ENCODE measurements around the gene LAMTOR2. TPM values are rescaled to one million over a fixed set of nuclear protein-coding genes. Genes with fewer than 3 reads are reported as not detected.

Gene LAMTOR2
- total and polyA plus RNA-seq, 9 of the 15 experiments (the other 6 are each of a cell fraction or from before 2014, with no cell fraction given): 39.0 to 161 (median 74.6) TPM

GRCh38 chr1:156054500-156055280, at the start of gene LAMTOR2 (continued):
- TF ChIP-seq, protein P1, sequence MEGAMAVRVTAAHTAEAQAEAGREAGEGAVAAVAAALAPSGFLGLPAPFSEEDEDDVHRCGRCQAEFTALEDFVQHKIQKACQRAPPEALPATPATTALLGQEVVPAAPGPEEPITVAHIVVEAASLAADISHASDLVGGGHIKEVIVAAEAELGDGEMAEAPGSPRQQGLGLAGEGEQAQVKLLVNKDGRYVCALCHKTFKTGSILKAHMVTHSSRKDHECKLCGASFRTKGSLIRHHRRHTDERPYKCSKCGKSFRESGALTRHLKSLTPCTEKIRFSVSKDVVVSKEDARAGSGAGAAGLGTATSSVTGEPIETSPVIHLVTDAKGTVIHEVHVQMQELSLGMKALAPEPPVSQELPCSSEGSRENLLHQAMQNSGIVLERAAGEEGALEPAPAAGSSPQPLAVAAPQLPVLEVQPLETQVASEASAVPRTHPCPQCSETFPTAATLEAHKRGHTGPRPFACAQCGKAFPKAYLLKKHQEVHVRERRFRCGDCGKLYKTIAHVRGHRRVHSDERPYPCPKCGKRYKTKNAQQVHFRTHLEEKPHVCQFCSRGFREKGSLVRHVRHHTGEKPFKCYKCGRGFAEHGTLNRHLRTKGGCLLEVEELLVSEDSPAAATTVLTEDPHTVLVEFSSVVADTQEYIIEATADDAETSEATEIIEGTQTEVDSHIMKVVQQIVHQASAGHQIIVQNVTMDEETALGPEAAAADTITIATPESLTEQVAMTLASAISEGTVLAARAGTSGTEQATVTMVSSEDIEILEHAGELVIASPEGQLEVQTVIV (CRISPR knock-in tag; IDR thresholded peaks at IDR 0.05; ENCODE audit: borderline replicate concordance): no peak
- TF ChIP-seq, protein P2, sequence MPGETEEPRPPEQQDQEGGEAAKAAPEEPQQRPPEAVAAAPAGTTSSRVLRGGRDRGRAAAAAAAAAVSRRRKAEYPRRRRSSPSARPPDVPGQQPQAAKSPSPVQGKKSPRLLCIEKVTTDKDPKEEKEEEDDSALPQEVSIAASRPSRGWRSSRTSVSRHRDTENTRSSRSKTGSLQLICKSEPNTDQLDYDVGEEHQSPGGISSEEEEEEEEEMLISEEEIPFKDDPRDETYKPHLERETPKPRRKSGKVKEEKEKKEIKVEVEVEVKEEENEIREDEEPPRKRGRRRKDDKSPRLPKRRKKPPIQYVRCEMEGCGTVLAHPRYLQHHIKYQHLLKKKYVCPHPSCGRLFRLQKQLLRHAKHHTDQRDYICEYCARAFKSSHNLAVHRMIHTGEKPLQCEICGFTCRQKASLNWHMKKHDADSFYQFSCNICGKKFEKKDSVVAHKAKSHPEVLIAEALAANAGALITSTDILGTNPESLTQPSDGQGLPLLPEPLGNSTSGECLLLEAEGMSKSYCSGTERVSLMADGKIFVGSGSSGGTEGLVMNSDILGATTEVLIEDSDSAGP (CRISPR knock-in tag; IDR thresholded peaks at IDR 0.05): no peak
- TF ChIP-seq TAF9B (IDR thresholded peaks at IDR 0.05; ENCODE audit: partially characterized antibody) (no peak), BCOR (IDR thresholded peaks at IDR 0.05) (no peak), YY1 (IDR thresholded peaks at IDR 0.05; ENCODE audit: borderline replicate concordance in 1 of 3, control insufficient read depth in 1 of 3, extremely low read depth in 1 of 3, insufficient read depth in 3 of 3, insufficient read length in 1 of 3, insufficient replicate concordance in 2 of 3, low read depth in 1 of 3, low read length in 2 of 3) (peak in 2 of 3 experiments; percentile 69 to 75), SRSF3 (IDR thresholded peaks at IDR 0.05; ENCODE audit: insufficient read depth, low read length) (no peak), ZFX (CRISPR knock-in tag; IDR thresholded peaks at IDR 0.05) (peak; percentile 92), TRIM28 (IDR thresholded peaks at IDR 0.05) (no peak), ZNF12 (CRISPR knock-in tag; IDR thresholded peaks at IDR 0.05) (peak; percentile 64; the same call in 1 of the 2 replicates), TAL1 (IDR thresholded peaks at IDR 0.05) (no peak), ZNF224 (CRISPR knock-in tag; IDR thresholded peaks at IDR 0.05) (no peak), ZNF253 (CRISPR knock-in tag; conservative IDR thresholded peaks at IDR 0.05) (no peak), PHB (CRISPR knock-in tag; IDR thresholded peaks at IDR 0.05) (no peak), GTF2E2 (tag; IDR thresholded peaks at IDR 0.05) (no peak), RAD21 (CRISPR knock-in tag; conservative IDR thresholded peaks at IDR 0.05 in 1 of 2, IDR thresholded peaks at IDR 0.05 in 1 of 2) (0 out of 4 replicates have a peak, but pooled peaks of 1 of the 2 experiments have one; percentile 4), ZNF444 (CRISPR knock-in tag; IDR thresholded peaks at IDR 0.05) (no peak), SNRNP70 (optimal IDR thresholded peaks at IDR 0.05; ENCODE audit: low read depth, low read length) (no peak), BMI1 (IDR thresholded peaks at IDR 0.05; ENCODE audit: low read length) (no peak), ZNF121 (CRISPR knock-in tag; conservative IDR thresholded peaks at IDR 0.05) (no peak), ETS2 (tag; IDR thresholded peaks at IDR 0.05; ENCODE audit: borderline replicate concordance, poor library complexity, severe bottlenecking) (no peak)
- TF ChIP-seq, protein P3, sequence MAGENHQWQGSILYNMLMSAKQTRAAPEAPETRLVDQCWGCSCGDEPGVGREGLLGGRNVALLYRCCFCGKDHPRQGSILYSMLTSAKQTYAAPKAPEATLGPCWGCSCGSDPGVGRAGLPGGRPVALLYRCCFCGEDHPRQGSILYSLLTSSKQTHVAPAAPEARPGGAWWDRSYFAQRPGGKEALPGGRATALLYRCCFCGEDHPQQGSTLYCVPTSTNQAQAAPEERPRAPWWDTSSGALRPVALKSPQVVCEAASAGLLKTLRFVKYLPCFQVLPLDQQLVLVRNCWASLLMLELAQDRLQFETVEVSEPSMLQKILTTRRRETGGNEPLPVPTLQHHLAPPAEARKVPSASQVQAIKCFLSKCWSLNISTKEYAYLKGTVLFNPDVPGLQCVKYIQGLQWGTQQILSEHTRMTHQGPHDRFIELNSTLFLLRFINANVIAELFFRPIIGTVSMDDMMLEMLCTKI (IDR thresholded peaks at IDR 0.05; ENCODE audit: partially characterized antibody): no peak
- TF ChIP-seq, protein P4, sequence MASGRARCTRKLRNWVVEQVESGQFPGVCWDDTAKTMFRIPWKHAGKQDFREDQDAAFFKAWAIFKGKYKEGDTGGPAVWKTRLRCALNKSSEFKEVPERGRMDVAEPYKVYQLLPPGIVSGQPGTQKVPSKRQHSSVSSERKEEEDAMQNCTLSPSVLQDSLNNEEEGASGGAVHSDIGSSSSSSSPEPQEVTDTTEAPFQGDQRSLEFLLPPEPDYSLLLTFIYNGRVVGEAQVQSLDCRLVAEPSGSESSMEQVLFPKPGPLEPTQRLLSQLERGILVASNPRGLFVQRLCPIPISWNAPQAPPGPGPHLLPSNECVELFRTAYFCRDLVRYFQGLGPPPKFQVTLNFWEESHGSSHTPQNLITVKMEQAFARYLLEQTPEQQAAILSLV (tag; IDR thresholded peaks at IDR 0.05): no peak
